ENCODE results near the gene PIK3C2G. TPM values are rescaled to one million over a fixed set of nuclear protein-coding genes. Genes with fewer than 3 reads are reported as not detected.

PIK3C2G gene
- total and polyA plus RNA-seq, 3 donors from 2014 or later = 0.55 to 1.1 (median 0.62) TPM

DNA sequence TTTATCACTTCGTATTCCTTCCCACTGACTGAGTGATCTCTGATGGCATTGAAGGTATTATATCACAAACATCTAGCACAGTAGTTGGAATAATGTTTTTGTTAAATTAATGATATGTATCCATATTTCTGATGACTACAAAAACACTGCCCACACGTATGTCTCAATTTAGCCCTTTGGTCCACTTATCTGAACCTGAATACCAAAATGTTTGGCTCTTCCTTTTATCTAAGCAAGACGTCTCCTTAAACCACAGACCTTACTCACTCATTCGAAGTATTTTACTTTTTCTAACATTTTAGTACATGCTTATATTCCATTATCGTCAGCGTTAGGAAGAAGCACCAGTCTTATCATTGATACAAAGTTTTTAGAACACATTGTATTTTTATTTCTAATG lies 126.4 kb downstream of the PIK3C2G start:
- TF ChIP-seq, protein P1, sequence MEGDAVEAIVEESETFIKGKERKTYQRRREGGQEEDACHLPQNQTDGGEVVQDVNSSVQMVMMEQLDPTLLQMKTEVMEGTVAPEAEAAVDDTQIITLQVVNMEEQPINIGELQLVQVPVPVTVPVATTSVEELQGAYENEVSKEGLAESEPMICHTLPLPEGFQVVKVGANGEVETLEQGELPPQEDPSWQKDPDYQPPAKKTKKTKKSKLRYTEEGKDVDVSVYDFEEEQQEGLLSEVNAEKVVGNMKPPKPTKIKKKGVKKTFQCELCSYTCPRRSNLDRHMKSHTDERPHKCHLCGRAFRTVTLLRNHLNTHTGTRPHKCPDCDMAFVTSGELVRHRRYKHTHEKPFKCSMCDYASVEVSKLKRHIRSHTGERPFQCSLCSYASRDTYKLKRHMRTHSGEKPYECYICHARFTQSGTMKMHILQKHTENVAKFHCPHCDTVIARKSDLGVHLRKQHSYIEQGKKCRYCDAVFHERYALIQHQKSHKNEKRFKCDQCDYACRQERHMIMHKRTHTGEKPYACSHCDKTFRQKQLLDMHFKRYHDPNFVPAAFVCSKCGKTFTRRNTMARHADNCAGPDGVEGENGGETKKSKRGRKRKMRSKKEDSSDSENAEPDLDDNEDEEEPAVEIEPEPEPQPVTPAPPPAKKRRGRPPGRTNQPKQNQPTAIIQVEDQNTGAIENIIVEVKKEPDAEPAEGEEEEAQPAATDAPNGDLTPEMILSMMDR (IDR thresholded peaks at IDR 0.05) = no peak
- TF ChIP-seq POLR2A (IDR thresholded peaks at IDR 0.05) = no peak
- Histone ChIP-seq H3K27me3 (no peaks in the 10 kb centered on the region), H3K4me3 (no peak overlapping the region), H3K9me3 (no peaks in the 10 kb centered on the region), H3K4me1 (no peaks in the 10 kb centered on the region), H3K27ac (no peak overlapping the region), H3K36me3 (ENCODE audit: low read depth, missing control alignments) (no peaks in the 10 kb centered on the region)
- DNase-seq = no peak
- intact Hi-C loops (cut with DNase I; ENCODE audit: low total_unique reads) = no loop called here
- WGBS, 2 donors = 60 to 65% methylated on average over 6 of the region's 6 CpGs

DNA sequence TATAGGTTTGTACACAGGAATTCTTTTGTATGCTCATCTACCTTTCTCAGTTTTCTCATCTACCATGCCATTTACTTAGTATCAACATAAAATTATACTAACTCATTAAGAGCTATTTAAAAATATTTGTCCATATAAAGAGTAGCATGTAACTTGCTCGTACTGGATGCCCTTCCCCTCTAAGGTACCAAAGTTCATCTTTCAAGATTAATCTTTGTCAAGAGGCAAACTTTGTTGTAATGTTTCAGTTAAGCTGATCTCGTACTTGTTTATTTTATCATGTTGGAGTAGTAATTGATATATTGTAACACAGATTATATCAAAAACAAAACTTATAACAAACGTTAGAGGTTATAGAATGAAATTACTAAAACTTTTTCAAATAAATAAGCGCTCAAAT lies 128.5 kb downstream of the PIK3C2G start:
- WGBS, 2 donors = 73 to 82% methylated on average over 4 of the region's 4 CpGs
- Histone ChIP-seq H3K27ac (no peak overlapping the region), H3K9me3 (no peaks in the 10 kb centered on the region), H3K27me3 (no peaks in the 10 kb centered on the region), H3K36me3 (ENCODE audit: low read depth, missing control alignments) (no peaks in the 10 kb centered on the region), H3K4me1 (no peaks in the 10 kb centered on the region), H3K4me3 (no peak overlapping the region)
- intact Hi-C loops (cut with DNase I; ENCODE audit: low total_unique reads) = no loop called here
- DNase-seq = no peak
- TF ChIP-seq, protein P1 (IDR thresholded peaks at IDR 0.05) = no peak
- TF ChIP-seq POLR2A (IDR thresholded peaks at IDR 0.05) = no peak

DNA sequence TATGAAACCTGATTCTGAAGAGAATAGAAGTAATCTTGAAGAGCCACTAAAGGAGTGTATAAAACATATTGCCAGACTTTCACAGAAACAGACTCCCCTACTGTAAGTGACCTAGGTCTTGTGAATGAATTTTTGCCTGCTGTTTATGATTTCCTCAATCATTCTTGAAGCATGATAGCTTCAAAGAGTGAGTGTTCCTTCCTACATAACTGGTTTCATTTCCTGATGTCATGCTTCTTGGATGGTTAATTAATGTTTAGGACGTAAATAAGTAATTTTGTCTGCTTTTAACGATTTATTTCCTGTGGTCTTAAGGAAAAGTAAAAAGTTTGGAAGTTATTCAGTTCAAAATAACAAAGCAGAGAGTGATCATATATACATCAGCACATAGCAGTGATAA lies 129.8 kb downstream of the PIK3C2G start:
- DNase-seq = no peak
- no peaks in the 10 kb centered on the region for H3K36me3 ChIP-seq (ENCODE audit: low read depth, missing control alignments)
- no peaks in the 10 kb centered on the region for H3K4me1 ChIP-seq
- TF ChIP-seq, protein P1 (IDR thresholded peaks at IDR 0.05) = no peak
- TF ChIP-seq POLR2A (IDR thresholded peaks at IDR 0.05) = no peak
- no peak overlapping the region for H3K27ac ChIP-seq
- no peaks in the 10 kb centered on the region for H3K27me3 ChIP-seq
- 56 to 60% methylated on average over 2 of the region's 2 CpGs for WGBS, 2 donors
- H3K4me3 ChIP-seq = no peak overlapping the region
- intact Hi-C loops (cut with DNase I; ENCODE audit: low total_unique reads) = no loop called here
- no peaks in the 10 kb centered on the region for H3K9me3 ChIP-seq

DNA sequence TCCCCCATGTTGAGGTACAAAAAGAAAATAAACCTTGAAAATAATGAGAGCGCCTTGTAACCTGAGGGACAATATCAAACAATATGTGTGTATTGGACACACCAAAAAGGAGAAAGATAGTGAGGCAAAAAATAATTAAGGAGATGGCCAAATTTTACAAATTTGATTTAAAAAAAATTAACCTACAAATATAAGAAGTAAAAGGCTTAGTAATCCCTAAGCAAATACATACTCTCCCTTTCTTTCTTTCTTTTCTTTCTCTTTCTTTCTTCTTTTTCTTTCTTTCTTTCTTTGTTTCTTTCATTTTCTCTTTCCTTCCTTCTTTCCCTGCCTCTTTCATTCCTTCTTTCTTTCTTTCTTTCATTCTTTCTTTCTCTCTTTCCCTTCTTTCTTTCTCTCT lies 133.4 kb downstream of the PIK3C2G start:
- no peak for DNase-seq
- WGBS, 2 donors = 95 to 96% methylated on average over 1 of the region's 1 CpG
- H3K9me3 ChIP-seq = no peaks in the 10 kb centered on the region
- H3K27me3 ChIP-seq = no peaks in the 10 kb centered on the region
- no peak overlapping the region for H3K4me3 ChIP-seq
- no peaks in the 10 kb centered on the region for H3K4me1 ChIP-seq
- intact Hi-C loops (cut with DNase I; ENCODE audit: low total_unique reads) = no loop called here
- no peaks in the 10 kb centered on the region for H3K36me3 ChIP-seq (ENCODE audit: low read depth, missing control alignments)
- TF ChIP-seq, protein P1 (IDR thresholded peaks at IDR 0.05) = no peak
- no peak for TF ChIP-seq POLR2A (IDR thresholded peaks at IDR 0.05)
- H3K27ac ChIP-seq = no peak overlapping the region

DNA sequence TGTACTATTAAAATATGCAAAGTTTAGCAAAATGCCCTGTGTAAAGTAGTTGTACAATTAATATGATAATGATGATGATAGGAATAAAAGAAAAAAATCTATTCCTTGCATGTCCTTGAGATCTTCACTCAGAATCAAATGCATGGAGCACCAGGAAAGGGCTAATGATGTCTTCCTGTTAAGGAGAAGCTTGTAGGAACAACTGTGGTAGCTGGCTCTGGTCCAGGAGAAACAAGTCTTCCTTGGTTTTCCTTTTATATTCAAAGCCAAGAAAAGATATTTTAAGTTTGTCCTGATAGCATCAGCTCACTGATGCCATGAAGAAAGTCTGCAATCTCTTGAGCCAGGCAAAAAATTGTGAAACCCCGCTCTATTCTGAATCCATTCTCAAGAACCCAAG lies 138.9 kb downstream of the PIK3C2G start:
- H3K36me3 ChIP-seq (ENCODE audit: low read depth, missing control alignments) = no peaks in the 10 kb centered on the region
- no peak overlapping the region for H3K4me3 ChIP-seq
- H3K27ac ChIP-seq = no peak overlapping the region
- no peak for TF ChIP-seq POLR2A (IDR thresholded peaks at IDR 0.05)
- TF ChIP-seq, protein P1 (IDR thresholded peaks at IDR 0.05) = no peak
- WGBS, 2 donors = 79 to 84% methylated on average over 1 of the region's 1 CpG
- intact Hi-C loops (cut with DNase I; ENCODE audit: low total_unique reads) = no loop called here
- no peaks in the 10 kb centered on the region for H3K27me3 ChIP-seq
- H3K9me3 ChIP-seq = no peaks in the 10 kb centered on the region
- DNase-seq = no peak
- H3K4me1 ChIP-seq = peaks cover 12% of the 10 kb centered on the region

Data from testis (tissue), 3 donors.